ENCODE results near the gene FAM83D. TPM values are rescaled to one million over a fixed set of nuclear protein-coding genes. Genes with fewer than 3 reads are reported as not detected.

The FAM83D gene
- total and polyA plus RNA-seq, 7 donors: 1.2 to 291 (median 14.9) TPM

GRCh38 chr20:38999217-38999616 is 73.0 kb downstream of the FAM83D start:
- Histone ChIP-seq H3K9me3 (no peaks in the 10 kb centered on the region), H3K27ac (no peak overlapping the region), H3K27me3 (no peaks in the 10 kb centered on the region), H3K4me3 (no peak overlapping the region), H3K36me3 (peaks cover 12 to 98% (median 37%) of the 10 kb centered on the region in 4 donors), H3K4me1 (no peaks in the 10 kb centered on the region)
- no peak for DNase-seq
- WGBS, 2 donors: 89 to 90% methylated on average over 3 of the region's 3 CpGs
- intact Hi-C loops (cut with DNase I): no loop called here
- no peak for TF ChIP-seq EP300 (IDR thresholded peaks at IDR 0.05)
- TF ChIP-seq CTCF (IDR thresholded peaks at IDR 0.05): no peak
- TF ChIP-seq POLR2AphosphoS5 (IDR thresholded peaks at IDR 0.05): no peak
- no peak for TF ChIP-seq POLR2A (IDR thresholded peaks at IDR 0.05)

GRCh38 chr20:38999965-39000910 is 74.0 kb downstream of the FAM83D start:
- H3K36me3 ChIP-seq: peaks cover 12 to 93% (median 37%) of the 10 kb centered on the region in 4 donors

More at GRCh38 chr20:38999965-39000910, 74.0 kb downstream of the FAM83D start:
- peaks cover 0 to 8% (median 2%) of the 10 kb centered on the region in 4 donors for H3K4me1 ChIP-seq
- H3K27ac ChIP-seq: no peak overlapping the region
- DNase-seq: no peak
- no peaks in the 10 kb centered on the region for H3K27me3 ChIP-seq
- H3K9me3 ChIP-seq: no peaks in the 10 kb centered on the region
- WGBS, 2 donors: 72 to 88% methylated on average over 6 of the region's 6 CpGs
- no peak for TF ChIP-seq EP300 (IDR thresholded peaks at IDR 0.05)
- TF ChIP-seq POLR2A (IDR thresholded peaks at IDR 0.05): no peak
- H3K4me3 ChIP-seq: no peak overlapping the region
- intact Hi-C loops (cut with DNase I): no loop called here

Small RNA genes lying within 50 kb of the gene (small RNA-seq; reads per million reads assigned to genes)
- gene AL023803.1: 0 reads per million in 3 donors

Other genes with a start within 250 kb of the FAM83D start
- not detected for gene SLC32A1, start 201.9 kb upstream of the FAM83D start, total RNA-seq
- under 1 TPM in 1 of 3 donors, not detected in 2; 0.06 TPM for gene SLC32A1, start 201.9 kb upstream of the FAM83D start, polyA plus RNA-seq
- gene ACTR5, start 178.0 kb upstream of the FAM83D start, total RNA-seq: 1 to 10 TPM; 6.4 to 10.0 (median 8.6) TPM
- gene ACTR5, start 178.0 kb upstream of the FAM83D start, polyA plus RNA-seq: 1 to 10 TPM; 1.8 to 5.6 (median 3.2) TPM
- gene PPP1R16B, start 120.7 kb upstream of the FAM83D start, total RNA-seq: 1 to 10 TPM; 2.3 to 4.2 (median 3.8) TPM
- gene PPP1R16B, start 120.7 kb upstream of the FAM83D start, polyA plus RNA-seq: 10 to 100 TPM in 1 of 3 donors, 1 to 10 TPM in 1, under 1 TPM in 1; 0.92 to 21.7 (median 1.2) TPM
- gene DHX35, start 35.9 kb downstream of the FAM83D start, total RNA-seq: 10 to 100 TPM; 16.1 to 33.2 (median 18.3) TPM
- 10 to 100 TPM in 2 of 3 donors, 1 to 10 TPM in 1; 8.8 to 12.0 (median 10.3) TPM for gene DHX35, start 35.9 kb downstream of the FAM83D start, polyA plus RNA-seq

All from sigmoid colon (tissue), 7 donors.